CD14-positive monocyte (primary cell): ENCODE data around the gene CSRNP3. TPM values are rescaled to one million over a fixed set of nuclear protein-coding genes. Genes with fewer than 3 reads are reported as not detected.

Experiments used
- DNase-seq, 3 donors: peaks; one replicate each; pipeline ENCODE4 v3.0.0-alpha.2; 2011 to 2022
- H2AFZ ChIP-seq: 2 replicates; pipeline ENCODE4 v1.6.0; 2012; ENCODE audit warnings: mild to moderate bottlenecking, low read depth, low read length, inconsistent platforms; ENCODE audit not compliant: insufficient read depth, poor library complexity, severe bottlenecking
- H3K27ac ChIP-seq, 2 donors: 1 replicate in 1 of 2; 2 replicates in 1 of 2; pipeline ENCODE4 v1.5.1; 2012 to 2013; ENCODE audit warnings: low read length in 2 of 2, control low read depth in 1 of 2, inconsistent platforms in 1 of 2, low read depth in 1 of 2, mild to moderate bottlenecking in 1 of 2
- H3K27me3 ChIP-seq, 2 donors: one replicate each; pipeline versions ENCODE4 v1.6.0 to v1.6.1; 2011 to 2013; ENCODE audit warnings: low read length in 2 of 2; ENCODE audit not compliant: control insufficient read depth in 2 of 2, insufficient read depth in 2 of 2
- H3K36me3 ChIP-seq, 2 donors: replicated peaks in 1 of 2; 1 replicate in 1 of 2; 2 replicates in 1 of 2; pipeline versions ENCODE4 v1.5.1 to v1.6.1; 2012 to 2013; ENCODE audit warnings: low read length in 2 of 2, control low read depth in 1 of 2, inconsistent platforms in 1 of 2, mild to moderate bottlenecking in 1 of 2; ENCODE audit not compliant: insufficient read depth in 2 of 2, control insufficient read depth in 1 of 2
- H3K4me1 ChIP-seq, 2 donors: 1 replicate in 1 of 2; 2 replicates in 1 of 2; pipeline versions ENCODE4 v1.5.1 to v1.6.1; 2012 to 2013; ENCODE audit warnings: low read length in 2 of 2, control low read depth in 1 of 2, inconsistent platforms in 1 of 2, mild to moderate bottlenecking in 1 of 2, moderate library complexity in 1 of 2; ENCODE audit not compliant: insufficient read depth in 2 of 2, control insufficient read depth in 1 of 2
- H3K4me2 ChIP-seq: replicated peaks from 2 replicates; pipeline ENCODE3; 2012; ENCODE audit warnings: low read length, moderate library complexity, mild to moderate bottlenecking; ENCODE audit not compliant: poor library complexity, severe bottlenecking; ENCODE audit errors: extremely low read depth
- H3K4me3 ChIP-seq, 3 experiments: fragments of 200-600 bp in 1 of 3; sonication (generic) in 1 of 3; replicated peaks in 1 of 3; 1 replicate in 2 of 3; 2 replicates in 1 of 3; pipeline ENCODE4 v1.5.1; 2011 to 2013; ENCODE audit warnings: low read length in 3 of 3, mild to moderate bottlenecking in 3 of 3, control low read depth in 2 of 3, low read depth in 2 of 3, inconsistent platforms in 1 of 3, moderate library complexity in 1 of 3
- H3K79me2 ChIP-seq: 2 replicates; pipeline ENCODE4 v1.6.0; 2012; ENCODE audit warnings: mild to moderate bottlenecking, control low read depth, inconsistent platforms, low read length, moderate library complexity; ENCODE audit not compliant: insufficient read depth
- H3K9ac ChIP-seq: 2 replicates; pipeline ENCODE4 v1.6.0; 2017; ENCODE audit warnings: low read length, mild to moderate bottlenecking; ENCODE audit not compliant: insufficient read depth, poor library complexity, severe bottlenecking
- H3K9me3 ChIP-seq, 2 donors: replicated peaks in 1 of 2; 1 replicate in 1 of 2; 2 replicates in 1 of 2; pipeline versions ENCODE4 v1.5.1 to v1.6.1; 2012 to 2013; ENCODE audit warnings: low read length in 2 of 2, control low read depth in 1 of 2; ENCODE audit not compliant: control insufficient read depth in 1 of 2, insufficient read depth in 1 of 2
- H4K20me1 ChIP-seq: 2 replicates; pipeline ENCODE4 v1.6.0; 2012; ENCODE audit warnings: mild to moderate bottlenecking, low read length, control low read depth, moderate library complexity; ENCODE audit not compliant: insufficient read depth
- H3K27ac Mint-ChIP-seq, 7 donors: one replicate each; pipeline ENCODE4 v1.8.0; 2020; ENCODE audit warnings: mild to moderate bottlenecking in 7 of 7, mixed read lengths in 7 of 7, moderate library complexity in 6 of 7, inconsistent platforms in 2 of 7
- H3K27me3 Mint-ChIP-seq, 3 donors: one replicate each; pipeline ENCODE4 v1.8.0; 2021 to 2022; ENCODE audit warnings: low read depth in 3 of 3, mild to moderate bottlenecking in 3 of 3, mixed read lengths in 3 of 3, moderate library complexity in 3 of 3, inconsistent platforms in 1 of 3
- H3K36me3 Mint-ChIP-seq, 2 donors: one replicate each; pipeline ENCODE4 v1.8.0; 2020; ENCODE audit warnings: mixed read lengths in 2 of 2, inconsistent platforms in 1 of 2, mild to moderate bottlenecking in 1 of 2
- H3K4me1 Mint-ChIP-seq: one replicate; pipeline ENCODE4 v1.8.0; 2020; ENCODE audit warnings: mild to moderate bottlenecking, mixed read lengths
- H3K4me3 Mint-ChIP-seq, 2 donors: one replicate each; pipeline ENCODE4 v1.8.0; 2020; ENCODE audit warnings: mild to moderate bottlenecking in 2 of 2, mixed read lengths in 2 of 2, moderate library complexity in 1 of 2
- H3K9me3 Mint-ChIP-seq, 7 donors: one replicate each; pipeline ENCODE4 v1.8.0; 2020 to 2022; ENCODE audit warnings: mixed read lengths in 7 of 7, mild to moderate bottlenecking in 6 of 7, moderate library complexity in 6 of 7, inconsistent platforms in 2 of 7
- CTCF ChIP-seq: fragments of 200-600 bp; IDR thresholded peaks from one replicate; pipeline ENCODE4 v1.8.0; 2022; ENCODE audit warnings: antibody characterized with exemption, mild to moderate bottlenecking
- WGBS: methylation state at CpG from one replicate; pipeline ENCODE4 v1.1.5; 2013; ENCODE audit warnings: missing lambda C conversion rate; ENCODE audit not compliant: insufficient coverage; 5-methylcytosine and 5-hydroxymethylcytosine counted together
- intact Hi-C, 2 donors: fragments of 100-400 bp; cut with micrococcal nuclease; formaldehyde crosslinking; loops; one replicate each; pipeline versions ENCODE4 v1.15.0 to v1.15.1; 2023
- polyA plus RNA-seq, 3 donors: library from polyadenylated mRNA; depleted of rRNA in 1 of 3; unstranded in 2 of 3; stranded (reverse) in 1 of 3; fragments of 300-500 nt in 2 of 3; fragments of >200 nt in 1 of 3; fragmentation: Illumina TruSeq in 2 of 3; gene quantifications; 1 replicate in 2 of 3; 2 replicates in 1 of 3; pipeline ENCODE4 v1.2.3, GENCODE V29; 2012 to 2021

Gene CSRNP3
- polyA plus RNA-seq, 3 donors, result not detected

GRCh38 chr2:165647409-165647808, 177.9 kb downstream of the CSRNP3 start:
- no peak for DNase-seq
- H3K4me3 Mint-ChIP-seq, result no peak overlapping the region
- WGBS, result 60% methylated on average over 1 of the region's 2 CpGs
- Histone ChIP-seq H3K27ac (no peak overlapping the region), H3K9me3 (no peaks in the 10 kb centered on the region), H3K4me2 (no peak overlapping the region), H3K36me3 (no peaks in the 10 kb centered on the region), H3K9ac (no peak overlapping the region), H3K4me3 (no peak overlapping the region), H3K4me1 (no peaks in the 10 kb centered on the region), H3K27me3 (no peaks in the 10 kb centered on the region), H2AFZ (no peak overlapping the region), H4K20me1 (no peaks in the 10 kb centered on the region), H3K79me2 (no peaks in the 10 kb centered on the region)
- no peak for TF ChIP-seq CTCF
- H3K36me3 Mint-ChIP-seq, result no peaks in the 10 kb centered on the region
- H3K27me3 Mint-ChIP-seq, result peaks cover 0 to 2% (median 1%) of the 10 kb centered on the region in 3 donors
- no peak overlapping the region for H3K27ac Mint-ChIP-seq
- no peaks in the 10 kb centered on the region for H3K4me1 Mint-ChIP-seq
- intact Hi-C loops, result no loop called here
- peaks cover 0 to 7% (median 0%) of the 10 kb centered on the region in 7 donors for H3K9me3 Mint-ChIP-seq

GRCh38 chr2:165648801-165649200, 179.3 kb downstream of the CSRNP3 start:
- H3K9me3 ChIP-seq, result no peaks in the 10 kb centered on the region
- H3K4me1 ChIP-seq, result no peaks in the 10 kb centered on the region
- DNase-seq, result no peak
- Mint-ChIP-seq H3K27me3 (peaks cover 0 to 2% (median 1%) of the 10 kb centered on the region in 3 donors), H3K9me3 (peaks cover 0 to 7% (median 0%) of the 10 kb centered on the region in 7 donors), H3K4me1 (no peaks in the 10 kb centered on the region), H3K4me3 (no peak overlapping the region), H3K36me3 (no peaks in the 10 kb centered on the region), H3K27ac (no peak overlapping the region)
- H3K27ac ChIP-seq, result no peak overlapping the region
- WGBS, result 90% methylated on average over 4 of the region's 4 CpGs
- no peak overlapping the region for H3K9ac ChIP-seq
- no peaks in the 10 kb centered on the region for H3K79me2 ChIP-seq
- H3K4me3 ChIP-seq, result no peak overlapping the region
- intact Hi-C loops, result no loop called here
- no peaks in the 10 kb centered on the region for H4K20me1 ChIP-seq
- TF ChIP-seq CTCF, result no peak
- H3K27me3 ChIP-seq, result no peaks in the 10 kb centered on the region
- no peak overlapping the region for H2AFZ ChIP-seq
- H3K36me3 ChIP-seq, result no peaks in the 10 kb centered on the region
- H3K4me2 ChIP-seq, result no peak overlapping the region
